Fibroblast of lung (primary cell): ENCODE measurements around the gene SDC1. TPM values are rescaled to one million over a fixed set of nuclear protein-coding genes. Genes with fewer than 3 reads are reported as not detected.

Experiments used
- DNase-seq, 2 donors: peaks; one replicate each; pipeline versions ENCODE4 v3.0.0 to v3.0.0-alpha.2; 2010; ENCODE audit warnings: low read depth in 2 of 2
- H2AFZ ChIP-seq: 2 replicates; pipeline ENCODE4 v1.5.1; 2012; ENCODE audit warnings: low read length, control low read depth, inconsistent platforms
- H3K27ac ChIP-seq: 2 replicates; pipeline ENCODE4 v1.5.1; 2011; ENCODE audit warnings: low read length, control low read depth; ENCODE audit not compliant: insufficient read depth
- H3K27me3 ChIP-seq: 2 replicates; pipeline ENCODE4 v1.5.1; 2011; ENCODE audit warnings: mild to moderate bottlenecking, low read length; ENCODE audit not compliant: control insufficient read depth, insufficient read depth
- H3K36me3 ChIP-seq: 2 replicates; pipeline ENCODE4 v1.5.1; 2011; ENCODE audit warnings: low read length; ENCODE audit not compliant: control insufficient read depth, insufficient read depth
- H3K4me1 ChIP-seq: 2 replicates; pipeline ENCODE4 v1.5.1; 2011; ENCODE audit warnings: low read length; ENCODE audit not compliant: control insufficient read depth, insufficient read depth; ENCODE audit errors: extremely low read depth
- H3K4me2 ChIP-seq: 2 replicates; pipeline ENCODE4 v1.5.1; 2011; ENCODE audit warnings: low read length, control low read depth; ENCODE audit not compliant: insufficient read depth; ENCODE audit errors: extremely low read depth
- H3K4me3 ChIP-seq, 4 experiments: fragments of 200-600 bp in 1 of 4; sonication (generic) in 1 of 4; replicated peaks in 1 of 4; 2 replicates each; pipeline ENCODE4 v1.5.1; 2011 to 2016; ENCODE audit warnings: low read length in 4 of 4, low read depth in 3 of 4, mild to moderate bottlenecking in 3 of 4, control low read depth in 2 of 4, inconsistent platforms in 1 of 4, mixed read lengths in 1 of 4; ENCODE audit not compliant: insufficient read depth in 1 of 4; ENCODE audit errors: control extremely low read depth in 1 of 4
- H3K79me2 ChIP-seq: 2 replicates; pipeline ENCODE4 v1.5.1; 2012; ENCODE audit warnings: mild to moderate bottlenecking, low read length, inconsistent platforms; ENCODE audit not compliant: control insufficient read depth, insufficient read depth
- H3K9ac ChIP-seq: 2 replicates; pipeline ENCODE4 v1.5.1; 2011; ENCODE audit warnings: mild to moderate bottlenecking, low read length, control low read depth; ENCODE audit not compliant: insufficient read depth
- H3K9me3 ChIP-seq: 2 replicates; pipeline ENCODE4 v1.5.1; 2012; ENCODE audit warnings: low read depth, low read length; ENCODE audit not compliant: control insufficient read depth, insufficient read depth
- H4K20me1 ChIP-seq: 2 replicates; pipeline ENCODE4 v1.5.1; 2011; ENCODE audit warnings: low read length; ENCODE audit not compliant: control insufficient read depth, insufficient read depth; ENCODE audit errors: extremely low read depth
- EZH2 ChIP-seq: IDR thresholded peaks from 2 replicates; pipeline ENCODE4 v1.5.1; 2012; ENCODE audit warnings: low read length, control low read depth, mild to moderate bottlenecking; ENCODE audit errors: missing control alignments
- polyA plus RNA-seq, 2 donors: library from polyadenylated mRNA; depleted of rRNA in 1 of 2; stranded (reverse) in 1 of 2; unstranded in 1 of 2; fragments of >200 nt; gene quantifications; 2 replicates each; pipeline ENCODE4 v1.2.1, GENCODE V29; 2011 to 2012; ENCODE audit warnings: missing spikeins in 1 of 2
- total RNA-seq: library from RNA; depleted of rRNA; stranded (reverse); fragments of >200 nt; gene quantifications from 2 replicates; pipeline ENCODE4 v1.2.1, GENCODE V29; 2014
- TF ChIP-seq, protein P1 (sequence below), 2 donors: IDR thresholded peaks in 1 of 2; conservative IDR thresholded peaks in 1 of 2; 1 replicate in 1 of 2; 2 replicates in 1 of 2; pipeline ENCODE4 v1.5.1; 2011 to 2012; ENCODE audit warnings: low read length in 2 of 2, control low read depth in 1 of 2, inconsistent platforms in 1 of 2, low read depth in 1 of 2, mild to moderate bottlenecking in 1 of 2

Gene SDC1
- total and polyA plus RNA-seq, 2 donors (not counting 1 experiment from before 2014, with no cell fraction given): 14.6 to 56.8 TPM

DNA sequence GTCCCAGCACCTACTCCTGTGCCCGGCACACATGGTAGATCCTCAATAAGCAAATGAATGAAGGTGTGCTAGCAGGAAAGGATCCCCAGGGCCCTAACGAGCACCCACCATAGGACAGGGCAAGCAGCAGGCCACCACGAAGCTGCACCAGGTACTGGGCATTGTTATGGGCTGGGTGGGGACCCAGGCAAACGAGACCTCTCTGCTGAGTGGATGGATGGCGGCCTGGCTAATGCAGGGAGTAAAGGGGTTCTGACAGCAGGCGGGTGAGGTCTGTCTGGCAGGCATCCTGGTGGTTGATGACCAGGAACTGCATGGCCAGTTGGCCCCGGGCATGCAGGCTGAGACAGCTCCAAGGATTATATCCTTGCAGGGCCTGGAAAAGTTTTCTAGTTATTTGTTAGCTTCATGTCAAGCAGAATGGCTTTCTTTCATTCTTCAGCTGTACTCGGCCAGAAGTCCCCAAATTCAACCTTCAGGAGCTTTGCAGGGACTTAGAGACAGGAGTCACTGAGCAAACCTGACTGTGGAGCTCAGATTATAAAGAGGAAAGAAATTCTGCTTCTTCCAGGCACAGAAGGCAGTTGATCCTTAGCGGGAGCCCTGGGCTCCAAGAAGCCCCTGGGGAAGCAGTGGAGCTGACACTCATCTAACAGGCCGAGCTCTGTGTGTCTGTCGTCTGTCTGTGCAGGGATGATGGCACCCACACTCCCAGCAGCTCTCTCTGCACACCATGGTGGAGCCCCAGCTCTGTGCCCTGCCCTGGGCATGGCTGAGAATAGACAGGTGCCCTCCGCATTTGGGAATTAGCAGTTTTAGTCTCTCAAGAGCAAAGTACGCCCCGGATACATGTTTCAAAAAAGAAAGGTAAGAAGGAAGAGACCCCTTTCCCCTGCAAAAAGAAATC lies 51.2 kb downstream of the SDC1 start:
- no peak overlapping the region for H3K27ac ChIP-seq
- no peak overlapping the region for H3K4me2 ChIP-seq
- no peak for DNase-seq
- no peaks in the 10 kb centered on the region for H3K9me3 ChIP-seq
- no peaks in the 10 kb centered on the region for H3K27me3 ChIP-seq
- no peak for TF ChIP-seq EZH2
- TF ChIP-seq, protein P1, sequence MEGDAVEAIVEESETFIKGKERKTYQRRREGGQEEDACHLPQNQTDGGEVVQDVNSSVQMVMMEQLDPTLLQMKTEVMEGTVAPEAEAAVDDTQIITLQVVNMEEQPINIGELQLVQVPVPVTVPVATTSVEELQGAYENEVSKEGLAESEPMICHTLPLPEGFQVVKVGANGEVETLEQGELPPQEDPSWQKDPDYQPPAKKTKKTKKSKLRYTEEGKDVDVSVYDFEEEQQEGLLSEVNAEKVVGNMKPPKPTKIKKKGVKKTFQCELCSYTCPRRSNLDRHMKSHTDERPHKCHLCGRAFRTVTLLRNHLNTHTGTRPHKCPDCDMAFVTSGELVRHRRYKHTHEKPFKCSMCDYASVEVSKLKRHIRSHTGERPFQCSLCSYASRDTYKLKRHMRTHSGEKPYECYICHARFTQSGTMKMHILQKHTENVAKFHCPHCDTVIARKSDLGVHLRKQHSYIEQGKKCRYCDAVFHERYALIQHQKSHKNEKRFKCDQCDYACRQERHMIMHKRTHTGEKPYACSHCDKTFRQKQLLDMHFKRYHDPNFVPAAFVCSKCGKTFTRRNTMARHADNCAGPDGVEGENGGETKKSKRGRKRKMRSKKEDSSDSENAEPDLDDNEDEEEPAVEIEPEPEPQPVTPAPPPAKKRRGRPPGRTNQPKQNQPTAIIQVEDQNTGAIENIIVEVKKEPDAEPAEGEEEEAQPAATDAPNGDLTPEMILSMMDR (conservative IDR thresholded peaks at IDR 0.05 in 1 of 2, IDR thresholded peaks at IDR 0.05 in 1 of 2; ENCODE audit: low read depth in 1 of 2, low read length in 2 of 2): no peak
- H4K20me1 ChIP-seq: no peaks in the 10 kb centered on the region
- H3K4me3 ChIP-seq: no peak overlapping the region
- H3K4me1 ChIP-seq: no peaks in the 10 kb centered on the region
- no peaks in the 10 kb centered on the region for H3K36me3 ChIP-seq
- no peak overlapping the region for H3K9ac ChIP-seq
- no peak overlapping the region for H2AFZ ChIP-seq
- no peaks in the 10 kb centered on the region for H3K79me2 ChIP-seq

DNA sequence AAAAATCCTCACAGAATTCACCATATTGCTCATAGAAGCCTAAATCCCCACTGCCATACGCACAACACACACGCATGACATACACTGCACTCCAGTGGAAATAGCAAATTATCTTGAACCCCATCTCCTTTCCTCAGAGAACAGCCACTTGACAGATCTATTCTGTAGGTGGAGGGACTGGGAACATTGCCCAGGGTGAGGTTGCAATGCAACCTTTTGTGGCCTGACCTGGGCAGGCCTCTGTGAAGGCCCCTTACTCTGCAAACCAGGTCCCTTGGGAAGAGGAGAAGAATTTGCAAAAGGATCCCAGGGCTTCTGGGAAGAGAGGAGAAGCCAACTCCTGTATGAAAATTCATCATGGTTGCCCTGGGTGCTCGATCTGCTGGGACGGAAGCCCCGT lies 51.9 kb downstream of the SDC1 start:
- Histone ChIP-seq H3K27ac (no peak overlapping the region), H3K4me2 (no peak overlapping the region), H3K9me3 (no peaks in the 10 kb centered on the region), H3K36me3 (no peaks in the 10 kb centered on the region), H3K9ac (no peak overlapping the region), H2AFZ (no peak overlapping the region), H4K20me1 (no peaks in the 10 kb centered on the region), H3K4me3 (no peak overlapping the region), H3K79me2 (no peaks in the 10 kb centered on the region), H3K27me3 (no peaks in the 10 kb centered on the region), H3K4me1 (no peaks in the 10 kb centered on the region)
- no peak for DNase-seq
- TF ChIP-seq EZH2: no peak
- TF ChIP-seq, protein P1 (conservative IDR thresholded peaks at IDR 0.05 in 1 of 2, IDR thresholded peaks at IDR 0.05 in 1 of 2; ENCODE audit: low read depth in 1 of 2, low read length in 2 of 2): no peak

DNA sequence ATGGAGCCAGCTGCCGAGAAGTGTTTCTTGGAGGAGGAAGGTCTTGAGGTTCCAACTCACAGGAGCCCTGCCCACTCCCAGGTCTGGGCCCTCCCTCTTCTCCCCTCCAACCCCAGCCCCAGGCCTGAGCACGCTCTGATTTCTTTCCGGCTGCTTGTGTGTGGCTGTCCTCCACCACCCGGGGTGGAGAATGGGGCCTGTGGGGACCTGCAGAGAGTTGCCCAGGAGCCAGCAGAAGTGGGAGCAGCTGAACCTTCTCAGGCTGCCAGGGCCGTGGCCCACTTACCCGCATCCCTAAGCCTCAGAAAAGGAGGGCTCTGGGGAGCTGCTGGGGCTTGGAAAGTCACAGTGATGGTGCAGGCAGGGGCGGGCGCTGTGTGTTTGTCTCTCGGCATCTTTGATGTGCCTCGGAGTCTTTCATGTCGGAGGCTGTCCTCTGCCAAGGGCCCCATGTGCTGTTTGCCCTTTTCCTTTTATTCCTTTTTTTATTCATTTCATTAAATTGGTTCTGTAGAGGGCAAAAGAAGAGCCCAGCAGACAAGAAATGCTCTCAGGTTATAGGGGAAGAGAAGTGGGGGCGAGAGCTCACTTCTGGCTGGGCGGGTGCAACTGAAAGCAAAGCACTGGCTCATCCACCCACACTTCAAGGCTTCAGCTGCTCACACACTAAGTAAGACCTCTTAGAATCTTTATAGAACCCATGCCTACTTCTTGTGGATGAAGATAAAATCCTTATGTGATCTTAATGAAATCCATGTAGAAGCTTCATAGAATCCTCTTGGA lies 52.5 kb downstream of the SDC1 start:
- H3K4me1 ChIP-seq: no peaks in the 10 kb centered on the region

More for the DNA sequence above, 52.5 kb downstream of the SDC1 start:
- Histone ChIP-seq H3K9ac (no peak overlapping the region), H3K4me2 (no peak overlapping the region), H3K27ac (no peak overlapping the region), H3K9me3 (no peaks in the 10 kb centered on the region), H3K27me3 (no peaks in the 10 kb centered on the region), H3K4me3 (no peak overlapping the region), H3K79me2 (no peaks in the 10 kb centered on the region), H4K20me1 (no peaks in the 10 kb centered on the region), H3K36me3 (no peaks in the 10 kb centered on the region), H2AFZ (no peak overlapping the region)
- TF ChIP-seq, protein P1 (conservative IDR thresholded peaks at IDR 0.05 in 1 of 2, IDR thresholded peaks at IDR 0.05 in 1 of 2; ENCODE audit: low read depth in 1 of 2, low read length in 2 of 2): no peak
- TF ChIP-seq EZH2: no peak
- DNase-seq: no peak
